Right renal pelvis (tissue), 4 donors: ENCODE measurements around the gene ZC2HC1B. TPM values are rescaled to one million over a fixed set of nuclear protein-coding genes. Genes with fewer than 3 reads are reported as not detected.
"Not testable (repeated sequence)": the region's sequence is repeated elsewhere in the genome, so short reads cannot be mapped to it uniquely, and the experiment has no call there.

Source experiments
- DNase-seq, 4 donors: peaks; one replicate each; pipeline ENCODE4 v3.0.0-alpha.2; 2013; ENCODE audit warnings: low read depth in 4 of 4, low spot score in 3 of 4, missing footprints in 1 of 4
- polyA plus RNA-seq, 4 donors: library from polyadenylated mRNA; unstranded; fragments of 120-200 nt; gene quantifications; one replicate each; pipeline ENCODE4 v1.2.1, GENCODE V29; 2013; ENCODE audit not compliant: insufficient read length in 4 of 4

ZC2HC1B gene, protein sequence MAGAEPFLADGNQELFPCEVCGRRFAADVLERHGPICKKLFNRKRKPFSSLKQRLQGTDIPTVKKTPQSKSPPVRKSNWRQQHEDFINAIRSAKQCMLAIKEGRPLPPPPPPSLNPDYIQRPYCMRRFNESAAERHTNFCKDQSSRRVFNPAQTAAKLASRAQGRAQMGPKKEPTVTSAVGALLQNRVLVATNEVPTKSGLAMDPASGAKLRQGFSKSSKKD
- under 1 TPM in 2 of 4 donors, not detected in 2; 0.22 to 0.87 TPM for polyA plus RNA-seq

DNA sequence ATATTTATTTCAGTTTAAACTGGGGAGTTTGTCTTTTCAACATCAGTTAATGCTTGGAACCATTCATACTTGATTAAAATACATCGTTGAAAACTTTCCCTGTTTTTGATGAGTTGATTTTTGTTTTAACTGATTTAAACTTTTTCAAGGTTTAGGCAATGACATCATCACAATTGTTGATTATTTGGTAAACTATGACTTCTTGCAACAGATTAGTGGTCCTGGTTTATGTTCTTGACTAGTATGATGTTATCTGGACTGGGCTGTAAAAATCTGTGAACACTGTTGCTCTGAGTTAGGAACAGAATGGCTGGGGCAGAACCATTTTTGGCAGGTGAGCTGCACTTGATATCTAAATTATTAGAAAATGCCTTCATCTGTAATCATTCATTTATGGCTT, at the start of gene ZC2HC1B:
TSS of gene ZC2HC1B (plus strand) at position 241 of the 400 bp plus-strand sequence. CDS start at position 307, 66 bp downstream.
- DNase-seq: no peak

DNA sequence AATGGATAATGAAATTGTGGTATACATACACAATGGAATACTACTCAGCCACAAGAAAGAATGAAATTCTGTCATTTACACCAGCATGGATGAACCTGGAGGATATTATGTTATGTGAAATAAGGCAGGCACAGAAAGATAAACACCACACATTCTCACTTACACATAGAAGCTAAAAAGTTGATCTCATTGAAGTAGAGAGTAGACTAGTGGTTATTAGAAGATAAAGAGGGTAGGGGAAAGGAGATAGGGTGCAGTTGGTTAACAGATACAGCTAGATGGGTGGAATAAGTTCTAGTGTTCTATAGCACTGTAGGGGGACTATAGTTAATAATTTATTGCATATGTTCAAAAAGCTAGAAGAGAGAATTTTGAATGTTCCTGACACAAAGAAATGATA, 46.7 kb upstream of the ZC2HC1B start:
- DNase-seq: no peak

DNA sequence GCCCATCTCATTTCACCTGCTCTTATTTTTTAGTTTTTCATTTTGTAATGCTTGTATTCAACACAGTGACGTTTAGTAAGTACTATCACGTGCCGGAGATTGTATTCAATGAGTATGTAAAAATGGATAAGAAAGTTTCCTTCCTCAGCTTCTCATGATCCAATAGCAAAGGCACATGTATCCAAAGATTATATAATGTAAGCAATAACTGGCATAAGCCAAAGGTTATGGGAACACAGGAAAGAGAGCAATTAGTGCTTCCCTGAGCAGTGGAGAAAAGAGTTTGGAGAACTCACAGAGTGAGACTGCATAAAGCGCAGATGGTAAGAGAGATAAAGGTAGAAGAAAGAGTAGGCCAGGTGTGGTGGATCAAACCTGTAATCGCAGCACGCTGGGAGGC, 42.9 kb upstream of the ZC2HC1B start:
- DNase-seq: no peak

DNA sequence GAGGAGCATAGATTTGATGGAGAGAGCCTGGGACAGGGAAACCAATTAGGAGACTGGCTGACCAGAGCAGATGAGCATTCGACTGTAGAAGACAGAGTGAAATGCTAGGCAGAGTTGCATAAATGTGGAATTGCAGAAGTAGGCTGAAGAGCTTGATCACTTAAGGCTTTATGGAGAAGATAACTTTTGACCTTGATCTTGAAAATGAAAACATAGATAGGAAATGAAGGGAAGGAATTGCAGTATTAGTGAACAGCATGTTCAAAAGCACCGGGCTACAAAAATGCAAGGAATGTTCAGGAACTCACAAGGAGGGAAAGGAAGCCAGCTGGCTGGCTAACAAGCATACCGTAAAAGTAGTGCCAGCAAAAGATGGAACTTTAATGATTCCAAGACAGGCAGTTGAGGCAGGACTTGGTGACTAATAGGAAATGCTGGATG, 41.7 kb upstream of the ZC2HC1B start:
- no peak for DNase-seq

GRCh38 chr6:143823548-143823947, 40.7 kb upstream of the ZC2HC1B start:
- no peak for DNase-seq

DNA sequence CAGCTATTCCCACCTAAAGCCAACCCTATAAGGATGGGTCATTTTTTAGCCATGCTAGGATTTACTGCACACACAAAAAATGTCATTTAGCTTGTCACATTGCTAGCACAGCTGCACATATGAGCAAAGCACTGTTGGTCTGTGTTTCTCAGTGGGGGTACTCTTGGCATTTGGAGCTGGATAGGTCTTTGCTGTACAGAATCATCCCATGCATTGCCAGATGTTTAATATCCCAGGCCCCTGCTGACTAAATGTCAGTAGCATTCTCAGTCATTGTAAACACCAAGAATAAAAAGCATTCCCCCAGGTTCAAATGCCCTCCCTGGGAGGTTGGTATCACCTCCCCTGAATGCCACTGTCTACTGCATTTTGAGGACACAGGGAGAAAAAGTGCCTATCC, 35.7 kb upstream of the ZC2HC1B start:
- DNase-seq: no peak

- DNase-seq: no peak
These were observed 28.1 kb upstream of the ZC2HC1B start for GRCh38 chr6:143836150-143836549.

DNA sequence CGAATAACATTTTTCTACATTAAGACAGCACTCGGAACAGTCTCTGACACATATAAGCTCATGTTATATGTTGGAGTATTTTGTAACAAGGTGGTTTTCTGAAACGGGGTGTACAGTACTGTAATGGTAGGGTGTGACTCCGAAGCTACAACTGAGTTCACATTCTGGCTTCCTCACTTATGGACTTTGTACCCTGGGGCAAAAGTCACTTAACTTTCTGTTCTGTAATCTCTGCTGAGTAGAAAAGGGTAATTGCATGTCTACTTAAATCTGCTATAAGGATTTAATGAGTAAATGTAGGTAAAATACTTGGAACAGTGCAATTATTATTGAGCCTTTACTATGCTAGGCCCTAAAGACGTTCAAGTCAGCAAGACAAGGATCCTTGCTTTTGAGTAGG, 25.9 kb upstream of the ZC2HC1B start:
- no peak for DNase-seq

DNA sequence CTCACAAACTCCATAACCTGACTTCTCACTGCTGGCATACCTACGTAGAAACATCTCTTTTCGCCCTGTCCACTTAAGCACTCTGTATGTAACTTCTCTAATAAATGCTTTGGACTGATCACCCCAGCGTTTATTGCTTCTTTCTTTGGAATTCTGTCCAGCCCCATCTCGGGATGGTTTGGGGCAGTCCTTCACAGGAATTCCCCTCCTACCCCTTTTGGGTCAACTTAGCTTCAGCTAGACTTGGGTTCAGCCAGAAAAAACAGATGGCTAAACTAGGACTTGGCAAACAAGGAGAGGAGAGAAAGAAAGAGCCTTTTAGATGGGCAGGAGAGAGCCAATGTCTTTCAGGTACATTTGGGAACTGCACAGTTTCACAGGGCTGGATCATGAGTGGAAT, 25.1 kb upstream of the ZC2HC1B start:
- no peak for DNase-seq

DNA sequence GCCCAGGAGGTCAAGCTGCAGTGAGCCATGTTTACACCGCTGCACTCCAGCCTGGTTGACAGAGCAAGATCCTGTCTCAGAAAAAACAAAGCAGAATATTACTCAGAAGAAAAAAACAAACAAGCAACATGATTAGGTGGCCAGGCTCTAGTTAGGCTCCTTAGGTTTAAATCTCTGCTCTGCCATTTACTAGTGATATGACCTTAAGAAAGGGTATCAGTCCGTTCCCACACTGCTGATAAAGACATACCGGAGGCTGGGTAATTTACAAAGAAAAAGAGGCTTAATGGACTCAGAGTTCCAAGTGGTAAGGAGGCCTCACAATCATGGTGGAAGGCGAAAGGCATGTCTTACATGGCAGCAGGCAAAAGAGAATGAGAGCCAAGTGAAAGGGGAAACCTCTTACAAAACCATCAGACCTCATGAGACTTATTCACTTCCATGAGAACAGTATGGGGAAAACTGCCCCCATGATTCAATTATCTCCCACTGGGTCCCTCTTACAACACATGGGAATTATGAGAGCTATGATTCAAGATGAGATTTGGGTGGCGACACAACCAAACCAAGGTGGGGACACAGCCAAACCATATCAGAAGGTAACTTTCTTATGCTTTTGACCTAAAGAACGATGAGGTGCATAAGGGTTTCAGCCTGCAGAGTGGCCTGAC, 23.5 kb upstream of the ZC2HC1B start:
- DNase-seq: no peak

GRCh38 chr6:143842461-143842901, 21.8 kb upstream of the ZC2HC1B start:
- no peak for DNase-seq

GRCh38 chr6:143842902-143843676, 21.2 kb upstream of the ZC2HC1B start, which contains the start of gene LTV1:
LTV1 (plus strand) TSS chr6:143843338; CDS start chr6:143843478, 140 bp downstream.
- DNase-seq: peak; percentile 95 to 97 (median 96)

- no peak for DNase-seq
These were observed 20.6 kb upstream of the ZC2HC1B start for GRCh38 chr6:143843677-143843999.

DNA sequence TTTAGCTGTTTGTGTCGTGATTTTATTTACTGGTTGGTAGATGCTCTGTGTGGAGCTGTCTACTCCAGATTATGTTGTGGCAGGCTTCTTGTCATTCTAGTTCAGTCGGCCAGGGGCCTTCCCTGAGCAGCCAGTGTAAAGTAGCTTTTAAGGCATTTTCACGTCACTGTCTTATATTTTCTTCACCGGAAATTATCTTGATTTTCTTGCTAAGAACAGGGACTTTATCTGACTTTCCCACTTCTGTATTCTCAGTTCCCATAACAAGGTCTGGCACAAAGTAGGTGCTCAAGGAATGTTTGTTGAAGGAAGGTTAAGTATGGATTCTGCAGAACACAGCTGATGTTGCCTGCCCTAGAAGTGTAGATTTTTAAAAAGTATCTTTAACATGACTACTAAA, 20.3 kb upstream of the ZC2HC1B start:
- DNase-seq: no peak

DNA sequence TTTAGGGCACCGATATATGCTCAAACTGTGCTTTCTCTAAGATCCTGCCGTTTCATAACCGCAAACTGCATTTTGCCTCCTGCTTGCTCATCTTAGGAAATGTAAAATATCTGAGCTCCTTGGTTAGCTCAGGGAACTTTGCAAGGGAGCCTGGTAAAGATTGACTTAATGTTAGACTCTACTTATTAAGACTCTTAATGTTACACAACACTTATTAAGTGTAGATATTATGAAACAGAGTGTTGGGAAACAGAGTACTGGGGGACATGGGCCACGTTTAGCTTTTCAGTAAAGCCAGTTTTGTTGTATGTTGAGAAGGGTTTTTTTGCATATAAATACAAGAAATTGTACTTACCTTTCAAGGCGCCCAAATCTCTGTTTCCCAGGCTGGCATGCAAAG, 19.2 kb upstream of the ZC2HC1B start:
- DNase-seq: no peak

DNA sequence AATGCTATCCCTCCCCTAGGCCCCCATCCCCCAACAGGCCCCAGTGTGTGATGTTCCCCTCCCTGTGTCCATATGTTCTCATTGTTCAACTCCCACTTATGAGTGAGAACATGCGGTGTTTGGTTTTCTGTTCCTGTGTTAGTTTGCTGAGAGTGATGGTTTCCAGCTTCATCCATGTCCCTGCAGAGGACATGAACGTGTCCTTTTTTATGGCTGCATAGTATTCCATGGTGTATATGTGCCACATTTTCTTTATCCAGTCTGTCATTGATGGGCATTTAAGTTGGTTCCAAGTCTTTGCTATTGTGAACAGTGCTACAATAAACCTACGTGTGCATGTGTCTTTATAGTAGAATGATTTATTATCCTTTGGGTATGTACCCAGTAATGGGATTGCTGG, 12.6 kb upstream of the ZC2HC1B start:
- not testable (repeated sequence) for DNase-seq

DNA sequence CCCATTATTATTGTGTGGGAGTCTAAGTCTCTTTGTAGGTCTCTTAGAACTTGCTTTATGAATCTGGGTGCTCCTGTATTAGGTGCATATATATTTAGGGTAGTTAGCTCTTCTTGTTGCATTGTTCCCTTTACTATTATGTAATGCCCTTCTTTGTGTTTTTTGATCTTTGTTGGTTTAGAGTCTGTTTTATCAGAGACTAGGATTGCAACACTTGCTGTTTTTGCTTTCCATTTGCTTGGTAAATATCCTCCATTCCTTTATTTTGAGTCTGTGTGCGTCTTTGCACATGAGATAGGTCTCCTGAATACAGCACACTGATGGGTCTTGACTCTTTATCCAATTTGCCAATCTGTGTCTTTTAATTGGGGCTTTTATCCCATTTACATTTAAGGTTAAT, 9.2 kb upstream of the ZC2HC1B start:
- DNase-seq: not testable (repeated sequence)

DNA sequence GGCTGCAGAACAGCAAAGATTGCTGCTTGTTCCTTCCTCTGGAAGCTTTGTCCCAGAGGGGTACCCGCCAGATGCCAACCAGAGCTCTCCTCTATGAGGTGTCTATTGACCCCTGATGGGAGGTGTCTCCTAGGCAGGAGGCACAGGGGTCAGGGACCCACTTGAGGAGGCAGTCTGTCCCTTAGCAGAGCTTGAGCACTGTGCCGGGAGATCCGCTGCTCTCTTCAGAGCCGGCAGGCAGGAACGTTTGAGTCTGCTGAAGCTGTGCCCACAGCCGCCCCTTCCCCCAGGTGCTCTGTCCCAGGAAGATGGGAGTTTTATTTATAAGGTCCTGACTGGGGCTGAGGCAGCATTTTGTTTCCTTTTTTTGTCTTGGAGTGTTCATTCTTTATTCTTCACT, 7.5 kb upstream of the ZC2HC1B start:
- not testable (repeated sequence) for DNase-seq

DNA sequence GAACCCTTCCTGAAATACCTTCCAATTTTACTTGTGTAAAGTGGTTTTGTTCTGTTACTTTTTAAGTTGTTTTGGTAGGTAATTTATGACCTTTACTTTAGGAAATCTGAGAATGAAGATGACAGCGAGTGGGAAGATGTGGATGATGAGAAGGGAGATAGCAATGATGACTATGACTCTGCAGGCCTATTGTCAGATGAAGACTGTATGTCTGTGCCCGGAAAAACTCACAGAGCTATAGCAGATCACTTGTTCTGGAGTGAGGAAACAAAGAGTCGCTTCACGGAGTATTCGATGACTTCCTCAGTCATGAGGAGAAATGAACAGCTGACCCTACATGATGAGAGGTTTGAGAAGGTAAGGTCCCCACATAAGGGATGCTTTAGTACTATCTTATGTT, 6.6 kb upstream of the ZC2HC1B start:
- no peak for DNase-seq

DNA sequence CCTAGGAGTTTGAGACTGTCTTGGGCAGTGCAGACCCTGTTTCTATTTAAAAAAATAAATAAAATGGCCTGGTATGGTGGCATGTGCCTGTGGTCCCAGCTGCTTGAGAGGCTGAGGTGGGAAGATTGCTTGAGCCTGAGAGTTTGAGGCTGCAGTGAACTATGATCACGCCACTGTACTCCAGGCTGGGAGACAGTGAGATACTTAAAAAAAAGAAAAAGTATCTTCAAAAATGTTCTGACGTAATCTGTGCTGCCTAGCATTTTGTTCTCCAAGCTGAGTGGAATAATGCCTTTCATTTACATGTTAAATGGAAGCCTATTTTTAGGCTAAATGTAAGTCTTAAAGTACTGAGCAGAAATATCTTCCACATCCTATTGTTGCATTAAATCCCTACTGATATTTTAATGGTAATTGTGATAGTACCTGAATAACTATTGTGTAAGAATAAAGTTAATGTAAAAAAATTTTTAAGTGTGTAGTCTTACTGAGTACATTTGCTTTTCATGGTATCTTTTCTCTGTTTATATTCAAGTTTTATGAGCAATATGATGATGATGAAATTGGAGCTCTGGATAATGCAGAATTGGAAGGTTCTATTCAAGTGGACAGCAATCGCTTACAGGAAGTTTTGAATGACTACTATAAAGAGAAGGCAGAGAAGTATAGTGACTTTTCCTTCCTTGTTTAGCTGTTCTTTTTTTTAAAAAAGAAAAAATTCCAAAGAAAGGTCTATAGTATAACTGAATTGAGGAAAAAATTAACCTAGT, 4.2 kb upstream of the ZC2HC1B start:
- no peak for DNase-seq

GRCh38 chr6:143863771-143864170, 503 bp upstream of the ZC2HC1B start:
- DNase-seq: no peak
